Fibroblast of lung (primary cell): ENCODE results near the gene CCNH. TPM values are rescaled to one million over a fixed set of nuclear protein-coding genes. Genes with fewer than 3 reads are reported as not detected.

ENCODE experiments used
- DNase-seq, 2 donors: peaks; one replicate each; pipeline versions ENCODE4 v3.0.0 to v3.0.0-alpha.2; 2010; ENCODE audit warnings: low read depth in 2 of 2
- H2AFZ ChIP-seq: 2 replicates; pipeline ENCODE4 v1.5.1; 2012; ENCODE audit warnings: low read length, control low read depth, inconsistent platforms
- H3K27ac ChIP-seq: 2 replicates; pipeline ENCODE4 v1.5.1; 2011; ENCODE audit warnings: low read length, control low read depth; ENCODE audit not compliant: insufficient read depth
- H3K27me3 ChIP-seq: 2 replicates; pipeline ENCODE4 v1.5.1; 2011; ENCODE audit warnings: mild to moderate bottlenecking, low read length; ENCODE audit not compliant: control insufficient read depth, insufficient read depth
- H3K36me3 ChIP-seq: 2 replicates; pipeline ENCODE4 v1.5.1; 2011; ENCODE audit warnings: low read length; ENCODE audit not compliant: control insufficient read depth, insufficient read depth
- H3K4me1 ChIP-seq: 2 replicates; pipeline ENCODE4 v1.5.1; 2011; ENCODE audit warnings: low read length; ENCODE audit not compliant: control insufficient read depth, insufficient read depth; ENCODE audit errors: extremely low read depth
- H3K4me2 ChIP-seq: 2 replicates; pipeline ENCODE4 v1.5.1; 2011; ENCODE audit warnings: low read length, control low read depth; ENCODE audit not compliant: insufficient read depth; ENCODE audit errors: extremely low read depth
- H3K4me3 ChIP-seq, 4 experiments: fragments of 200-600 bp in 1 of 4; sonication (generic) in 1 of 4; replicated peaks in 1 of 4; 2 replicates each; pipeline ENCODE4 v1.5.1; 2011 to 2016; ENCODE audit warnings: low read length in 4 of 4, low read depth in 3 of 4, mild to moderate bottlenecking in 3 of 4, control low read depth in 2 of 4, inconsistent platforms in 1 of 4, mixed read lengths in 1 of 4; ENCODE audit not compliant: insufficient read depth in 1 of 4; ENCODE audit errors: control extremely low read depth in 1 of 4
- H3K79me2 ChIP-seq: 2 replicates; pipeline ENCODE4 v1.5.1; 2012; ENCODE audit warnings: mild to moderate bottlenecking, low read length, inconsistent platforms; ENCODE audit not compliant: control insufficient read depth, insufficient read depth
- H3K9ac ChIP-seq: 2 replicates; pipeline ENCODE4 v1.5.1; 2011; ENCODE audit warnings: mild to moderate bottlenecking, low read length, control low read depth; ENCODE audit not compliant: insufficient read depth
- H3K9me3 ChIP-seq: 2 replicates; pipeline ENCODE4 v1.5.1; 2012; ENCODE audit warnings: low read depth, low read length; ENCODE audit not compliant: control insufficient read depth, insufficient read depth
- H4K20me1 ChIP-seq: 2 replicates; pipeline ENCODE4 v1.5.1; 2011; ENCODE audit warnings: low read length; ENCODE audit not compliant: control insufficient read depth, insufficient read depth; ENCODE audit errors: extremely low read depth
- CTCF ChIP-seq, 2 donors: IDR thresholded peaks in 1 of 2; conservative IDR thresholded peaks in 1 of 2; 1 replicate in 1 of 2; 2 replicates in 1 of 2; pipeline ENCODE4 v1.5.1; 2011 to 2012; ENCODE audit warnings: low read length in 2 of 2, control low read depth in 1 of 2, inconsistent platforms in 1 of 2, low read depth in 1 of 2, mild to moderate bottlenecking in 1 of 2
- EZH2 ChIP-seq: IDR thresholded peaks from 2 replicates; pipeline ENCODE4 v1.5.1; 2012; ENCODE audit warnings: low read length, control low read depth, mild to moderate bottlenecking; ENCODE audit errors: missing control alignments
- polyA plus RNA-seq, 2 donors: library from polyadenylated mRNA; depleted of rRNA in 1 of 2; stranded (reverse) in 1 of 2; unstranded in 1 of 2; fragments of >200 nt; gene quantifications; 2 replicates each; pipeline ENCODE4 v1.2.1, GENCODE V29; 2011 to 2012; ENCODE audit warnings: missing spikeins in 1 of 2
- total RNA-seq: library from RNA; depleted of rRNA; stranded (reverse); fragments of >200 nt; gene quantifications from 2 replicates; pipeline ENCODE4 v1.2.1, GENCODE V29; 2014

Gene CCNH
- total and polyA plus RNA-seq, 2 donors (not counting 1 experiment from before 2014, with no cell fraction given) = 77.6 to 98.7 TPM

DNA sequence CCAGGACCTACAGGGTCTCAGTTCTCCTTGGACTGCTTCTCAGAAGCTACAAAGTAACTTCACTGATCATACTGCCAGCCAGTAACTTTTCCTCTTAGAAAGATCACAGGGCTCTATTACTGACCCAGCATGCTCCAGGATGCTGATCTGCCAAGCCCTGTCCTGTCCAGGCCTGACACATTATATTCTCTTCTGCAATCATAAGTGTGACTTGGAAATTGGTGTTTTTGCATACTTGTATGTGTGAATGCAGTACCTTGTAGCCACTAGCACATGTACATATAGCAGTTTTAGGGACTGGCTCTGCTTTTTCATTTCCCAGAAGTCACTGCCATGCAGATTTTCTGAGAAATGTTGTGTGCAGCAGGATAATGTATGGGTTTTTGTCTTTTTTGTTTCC lies 40.1 kb upstream of the CCNH start:
- no peak for DNase-seq
- H3K27me3 ChIP-seq = no peaks in the 10 kb centered on the region
- no peak for TF ChIP-seq EZH2
- TF ChIP-seq CTCF (conservative IDR thresholded peaks at IDR 0.05 in 1 of 2, IDR thresholded peaks at IDR 0.05 in 1 of 2; ENCODE audit: low read depth in 1 of 2, low read length in 2 of 2) = no peak
- H2AFZ ChIP-seq = no peak overlapping the region
- H3K4me3 ChIP-seq = no peak overlapping the region
- H4K20me1 ChIP-seq = no peaks in the 10 kb centered on the region
- no peak overlapping the region for H3K4me2 ChIP-seq
- no peaks in the 10 kb centered on the region for H3K79me2 ChIP-seq
- H3K36me3 ChIP-seq = no peaks in the 10 kb centered on the region
- H3K27ac ChIP-seq = no peak overlapping the region
- no peak overlapping the region for H3K9ac ChIP-seq
- H3K9me3 ChIP-seq = no peaks in the 10 kb centered on the region
- H3K4me1 ChIP-seq = no peaks in the 10 kb centered on the region

DNA sequence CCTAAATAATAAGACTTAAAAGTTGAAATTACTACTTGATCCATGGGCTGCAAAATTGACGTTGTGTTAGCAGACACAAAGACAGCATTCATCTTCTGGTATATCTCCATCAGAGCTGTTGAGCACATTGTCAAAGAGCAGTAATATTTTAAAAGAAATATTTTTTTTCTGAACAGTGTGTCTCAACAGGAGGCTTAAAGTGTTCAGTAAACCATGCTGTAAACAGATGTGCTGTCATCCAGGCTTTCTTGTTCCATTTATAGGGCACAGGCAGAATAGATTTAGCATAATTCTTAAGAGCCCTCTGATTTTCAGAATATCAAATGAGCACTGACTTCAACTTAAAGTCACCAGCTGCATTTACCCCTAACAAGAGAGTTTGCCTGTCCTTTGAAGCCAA lies 29.7 kb upstream of the CCNH start:
- H3K4me2 ChIP-seq = no peak overlapping the region
- H3K79me2 ChIP-seq = no peaks in the 10 kb centered on the region
- no peaks in the 10 kb centered on the region for H3K4me1 ChIP-seq
- no peak overlapping the region for H3K9ac ChIP-seq
- H3K27ac ChIP-seq = no peak overlapping the region
- no peak overlapping the region for H2AFZ ChIP-seq
- no peak for DNase-seq
- TF ChIP-seq EZH2 (no peak), CTCF (conservative IDR thresholded peaks at IDR 0.05 in 1 of 2, IDR thresholded peaks at IDR 0.05 in 1 of 2; ENCODE audit: low read depth in 1 of 2, low read length in 2 of 2) (no peak)
- no peaks in the 10 kb centered on the region for H4K20me1 ChIP-seq
- no peaks in the 10 kb centered on the region for H3K27me3 ChIP-seq
- H3K36me3 ChIP-seq = no peaks in the 10 kb centered on the region
- H3K9me3 ChIP-seq = no peaks in the 10 kb centered on the region
- H3K4me3 ChIP-seq = no peak overlapping the region

- H3K4me2 ChIP-seq = no peak overlapping the region
- H3K4me1 ChIP-seq = no peaks in the 10 kb centered on the region
- H3K79me2 ChIP-seq = no peaks in the 10 kb centered on the region
- no peak overlapping the region for H2AFZ ChIP-seq
- no peaks in the 10 kb centered on the region for H4K20me1 ChIP-seq
- H3K27me3 ChIP-seq = no peaks in the 10 kb centered on the region
- no peak overlapping the region for H3K27ac ChIP-seq
- no peaks in the 10 kb centered on the region for H3K9me3 ChIP-seq
- DNase-seq = no peak
- no peak overlapping the region for H3K9ac ChIP-seq
- H3K4me3 ChIP-seq = no peak overlapping the region
- H3K36me3 ChIP-seq = no peaks in the 10 kb centered on the region
- TF ChIP-seq CTCF (conservative IDR thresholded peaks at IDR 0.05 in 1 of 2, IDR thresholded peaks at IDR 0.05 in 1 of 2; ENCODE audit: low read depth in 1 of 2, low read length in 2 of 2) = no peak
Observed at GRCh38 chr5:87438231-87438630, 25.5 kb upstream of the CCNH start.
